SW 1271 (cell line): Measurements from ENCODE around the gene PTPRN2.
"Not testable (repeated sequence)": the region's sequence is repeated elsewhere in the genome, so short reads cannot be mapped to it uniquely, and the experiment has no call there.

ENCODE experiments used
- DNase-seq, 2 experiments: peaks; one replicate each; lab custom pipeline; 2025; lab: John Stamatoyannopoulos, UW

Gene PTPRN2

GRCh38 chr7:157604661-157605381 is 982.8 kb downstream of the PTPRN2 start:
- DNase-seq, result no peak

- DNase-seq, result no peak
Observed at GRCh38 chr7:157603716-157604115, 983.9 kb downstream of the PTPRN2 start.

GRCh38 chr7:157603005-157603404 is 984.6 kb downstream of the PTPRN2 start:
- DNase-seq, result no peak

- no peak for DNase-seq
Observed at GRCh38 chr7:157602581-157602980, 985.0 kb downstream of the PTPRN2 start.

- no peak for DNase-seq
Observed at GRCh38 chr7:157602156-157602555, 985.5 kb downstream of the PTPRN2 start.

- no peak for DNase-seq
Observed at GRCh38 chr7:157601530-157601929, 986.1 kb downstream of the PTPRN2 start.

- no peak for DNase-seq
Observed at GRCh38 chr7:157599491-157599890, 988.1 kb downstream of the PTPRN2 start.

GRCh38 chr7:157597562-157597961 is 990.1 kb downstream of the PTPRN2 start:
- DNase-seq, result no peak

GRCh38 chr7:157596881-157597280 is 990.7 kb downstream of the PTPRN2 start:
- no peak for DNase-seq

- no peak for DNase-seq
Observed at GRCh38 chr7:157596471-157596870, 991.2 kb downstream of the PTPRN2 start.

- no peak for DNase-seq
Observed at GRCh38 chr7:157596026-157596425, 991.6 kb downstream of the PTPRN2 start.

- DNase-seq, result no peak
Observed at GRCh38 chr7:157595086-157595855, 992.4 kb downstream of the PTPRN2 start.

GRCh38 chr7:157594306-157594705 is 993.3 kb downstream of the PTPRN2 start:
- no peak for DNase-seq

- no peak for DNase-seq
Observed at GRCh38 chr7:157593541-157593940, 994.1 kb downstream of the PTPRN2 start.

GRCh38 chr7:157592636-157593320 is 994.8 kb downstream of the PTPRN2 start:
- DNase-seq, result not testable (repeated sequence)

GRCh38 chr7:157590526-157590925 is 997.1 kb downstream of the PTPRN2 start:
- no peak for DNase-seq

GRCh38 chr7:157589680-157590079 is 997.9 kb downstream of the PTPRN2 start:
- no peak for DNase-seq

- DNase-seq, result no peak
Observed at GRCh38 chr7:157587805-157588560, 999.6 kb downstream of the PTPRN2 start.

- DNase-seq, result no peak
Observed at GRCh38 chr7:157587051-157587804, 1000.4 kb downstream of the PTPRN2 start.

GRCh38 chr7:157586426-157586955 is 1001.1 kb downstream of the PTPRN2 start:
- DNase-seq, result no peak
